Panc1 (cell line): ENCODE data around the gene NADK2. TPM values are rescaled to one million over a fixed set of nuclear protein-coding genes. Genes with fewer than 3 reads are reported as not detected.

Experiments used
- ATAC-seq: fragments of 200-7000 bp; cut with Tn5 transposase; 2 replicates; pipeline ENCODE4 v1.9.1; 2020; ENCODE audit warnings: mild to moderate bottlenecking, moderate library complexity
- BruUV-seq: library from RNA; stranded (reverse); fragments of 400-500 nt; replicated peaks from 2 replicates; lab custom pipeline; 2021; lab: Mats Ljungman, UMichigan
- CTCF ChIA-PET: fragments of 300-600 bp; sonication (Branson Sonifier 250); formaldehyde crosslinking; loops from one replicate; lab custom pipeline; 2022; ENCODE audit warnings: antibody characterized with exemption; lab: Charles Lee
- POLR2A ChIA-PET: fragments of 300-600 bp; sonication (Branson Sonifier 250); formaldehyde crosslinking; loops from one replicate; lab custom pipeline; 2022; ENCODE audit warnings: antibody characterized with exemption; lab: Charles Lee
- DNase-seq: peaks from one replicate; pipeline ENCODE4 v3.0.0-alpha.2; 2010; ENCODE audit warnings: low read depth, low spot score
- H3K27ac ChIP-seq: 2 replicates; pipeline ENCODE4 v1.5.1; 2011; ENCODE audit warnings: mild to moderate bottlenecking, low read length, inconsistent platforms
- H3K27me3 ChIP-seq: fragments of 200-500 bp; sonication (Bioruptor generic); 2 replicates; pipeline ENCODE4 v1.6.0; 2014; ENCODE audit warnings: low read length, inconsistent platforms; ENCODE audit not compliant: control insufficient read depth, insufficient read depth
- H3K36me3 ChIP-seq: fragments of 200-500 bp; sonication (Bioruptor generic); 2 replicates; pipeline ENCODE4 v1.5.1; 2014; ENCODE audit warnings: inconsistent platforms, mild to moderate bottlenecking, low read length, moderate library complexity; ENCODE audit not compliant: control insufficient read depth, insufficient read depth
- H3K4me1 ChIP-seq: 2 replicates; pipeline ENCODE4 v1.5.1; 2011; ENCODE audit warnings: inconsistent platforms, mild to moderate bottlenecking, low read length, moderate library complexity; ENCODE audit not compliant: control insufficient read depth, insufficient read depth
- H3K4me3 ChIP-seq, 2 experiments: 2 replicates each; pipeline ENCODE4 v1.5.1; 2011 to 2012; ENCODE audit warnings: low read depth in 2 of 2, low read length in 2 of 2, mild to moderate bottlenecking in 2 of 2, inconsistent platforms in 1 of 2, moderate library complexity in 1 of 2
- H3K9me3 ChIP-seq: fragments of 200-500 bp; sonication (Bioruptor generic); 2 replicates; pipeline ENCODE4 v1.5.1; 2014; ENCODE audit warnings: low read depth, mild to moderate bottlenecking, inconsistent platforms, low read length, moderate library complexity; ENCODE audit not compliant: control insufficient read depth, insufficient read depth
- POLR2AphosphoS5 ChIP-seq: IDR thresholded peaks from 2 replicates; pipeline ENCODE4 v1.6.1; 2012; ENCODE audit warnings: mild to moderate bottlenecking, low read depth, low read length, moderate library complexity
- SIN3A ChIP-seq: IDR thresholded peaks from 2 replicates; pipeline ENCODE4 v1.6.1; 2012; ENCODE audit warnings: low read depth, mild to moderate bottlenecking, low read length, moderate library complexity, borderline replicate concordance; ENCODE audit not compliant: insufficient read depth
- TCF7L2 ChIP-seq: IDR thresholded peaks from 2 replicates; pipeline ENCODE4 v1.6.1; 2011; ENCODE audit warnings: mild to moderate bottlenecking, low read depth, low read length, inconsistent platforms
- in situ Hi-C: cut with HindIII; loops from 2 replicates; pipeline ENCODE4 v1.10.0; 2016; ENCODE audit warnings: low sequenced_read_pairs, low pct_unique_long_range_greater_than_20kb
- intact Hi-C: fragments of 100-400 bp; cut with micrococcal nuclease; formaldehyde crosslinking; loops from one replicate; pipeline ENCODE4 v1.10.0; 2022; ENCODE audit not compliant: unreplicated experiment
- total RNA-seq: library from RNA; stranded (reverse); gene quantifications from one replicate; pipeline ENCODE4 v1.2.1, GENCODE V29; 2021; ENCODE audit not compliant: unreplicated experiment
- TF ChIP-seq, protein P1 (sequence below): fragments of 450-650 bp; IDR thresholded peaks from 2 replicates; pipeline ENCODE4 v1.5.1; 2017; ENCODE audit warnings: mild to moderate bottlenecking
- TF ChIP-seq, protein P2 (sequence below), 2 experiments: IDR thresholded peaks; 2 replicates each; pipeline ENCODE4 v1.6.1; 2011 to 2012; ENCODE audit warnings: low read depth in 2 of 2, control low read depth in 1 of 2, low read length in 1 of 2, mild to moderate bottlenecking in 1 of 2, moderate library complexity in 1 of 2; ENCODE audit not compliant: insufficient read depth in 1 of 2

The NADK2 gene
- total RNA-seq, 1 experiment from 2014 or later = 22.5 TPM

DNA sequence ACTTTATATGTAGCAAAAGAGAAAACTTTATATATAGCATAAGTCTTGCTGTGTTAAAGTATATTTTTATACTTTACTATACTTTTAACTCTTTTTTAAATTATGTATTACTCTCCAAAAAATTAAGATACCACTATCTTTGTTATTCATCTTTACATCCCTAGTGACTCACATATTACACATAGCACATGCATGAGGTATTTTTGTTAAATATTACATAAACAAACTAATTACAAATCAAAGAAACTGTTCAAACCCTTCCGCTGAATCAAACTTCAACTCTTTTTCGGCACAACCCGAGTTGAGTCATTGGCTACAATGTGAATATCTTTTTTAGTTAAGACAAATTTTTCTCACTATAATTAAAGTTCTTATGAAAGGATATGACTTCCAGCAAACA lies 32.1 kb downstream of the NADK2 start:
- DNase-seq (no peak), ATAC-seq (no peak)
- CTCF ChIA-PET = no interaction called here
- Histone ChIP-seq H3K9me3 (no peaks in the 10 kb centered on the region), H3K36me3 (no peaks in the 10 kb centered on the region; the same call in 1 of the 2 replicates), H3K4me3 (no peak overlapping the region), H3K27me3 (no peaks in the 10 kb centered on the region), H3K27ac (no peak overlapping the region), H3K4me1 (no peaks in the 10 kb centered on the region)
- intact Hi-C loops = no loop called here
- POLR2A ChIA-PET = no interaction called here
- in situ Hi-C loops = no loop called here
- BruUV-seq = no TSS peak
- TF ChIP-seq, protein P1, sequence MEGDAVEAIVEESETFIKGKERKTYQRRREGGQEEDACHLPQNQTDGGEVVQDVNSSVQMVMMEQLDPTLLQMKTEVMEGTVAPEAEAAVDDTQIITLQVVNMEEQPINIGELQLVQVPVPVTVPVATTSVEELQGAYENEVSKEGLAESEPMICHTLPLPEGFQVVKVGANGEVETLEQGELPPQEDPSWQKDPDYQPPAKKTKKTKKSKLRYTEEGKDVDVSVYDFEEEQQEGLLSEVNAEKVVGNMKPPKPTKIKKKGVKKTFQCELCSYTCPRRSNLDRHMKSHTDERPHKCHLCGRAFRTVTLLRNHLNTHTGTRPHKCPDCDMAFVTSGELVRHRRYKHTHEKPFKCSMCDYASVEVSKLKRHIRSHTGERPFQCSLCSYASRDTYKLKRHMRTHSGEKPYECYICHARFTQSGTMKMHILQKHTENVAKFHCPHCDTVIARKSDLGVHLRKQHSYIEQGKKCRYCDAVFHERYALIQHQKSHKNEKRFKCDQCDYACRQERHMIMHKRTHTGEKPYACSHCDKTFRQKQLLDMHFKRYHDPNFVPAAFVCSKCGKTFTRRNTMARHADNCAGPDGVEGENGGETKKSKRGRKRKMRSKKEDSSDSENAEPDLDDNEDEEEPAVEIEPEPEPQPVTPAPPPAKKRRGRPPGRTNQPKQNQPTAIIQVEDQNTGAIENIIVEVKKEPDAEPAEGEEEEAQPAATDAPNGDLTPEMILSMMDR = no peak
- no peak for TF ChIP-seq TCF7L2
- TF ChIP-seq POLR2AphosphoS5 = no peak
- TF ChIP-seq, protein P2, sequence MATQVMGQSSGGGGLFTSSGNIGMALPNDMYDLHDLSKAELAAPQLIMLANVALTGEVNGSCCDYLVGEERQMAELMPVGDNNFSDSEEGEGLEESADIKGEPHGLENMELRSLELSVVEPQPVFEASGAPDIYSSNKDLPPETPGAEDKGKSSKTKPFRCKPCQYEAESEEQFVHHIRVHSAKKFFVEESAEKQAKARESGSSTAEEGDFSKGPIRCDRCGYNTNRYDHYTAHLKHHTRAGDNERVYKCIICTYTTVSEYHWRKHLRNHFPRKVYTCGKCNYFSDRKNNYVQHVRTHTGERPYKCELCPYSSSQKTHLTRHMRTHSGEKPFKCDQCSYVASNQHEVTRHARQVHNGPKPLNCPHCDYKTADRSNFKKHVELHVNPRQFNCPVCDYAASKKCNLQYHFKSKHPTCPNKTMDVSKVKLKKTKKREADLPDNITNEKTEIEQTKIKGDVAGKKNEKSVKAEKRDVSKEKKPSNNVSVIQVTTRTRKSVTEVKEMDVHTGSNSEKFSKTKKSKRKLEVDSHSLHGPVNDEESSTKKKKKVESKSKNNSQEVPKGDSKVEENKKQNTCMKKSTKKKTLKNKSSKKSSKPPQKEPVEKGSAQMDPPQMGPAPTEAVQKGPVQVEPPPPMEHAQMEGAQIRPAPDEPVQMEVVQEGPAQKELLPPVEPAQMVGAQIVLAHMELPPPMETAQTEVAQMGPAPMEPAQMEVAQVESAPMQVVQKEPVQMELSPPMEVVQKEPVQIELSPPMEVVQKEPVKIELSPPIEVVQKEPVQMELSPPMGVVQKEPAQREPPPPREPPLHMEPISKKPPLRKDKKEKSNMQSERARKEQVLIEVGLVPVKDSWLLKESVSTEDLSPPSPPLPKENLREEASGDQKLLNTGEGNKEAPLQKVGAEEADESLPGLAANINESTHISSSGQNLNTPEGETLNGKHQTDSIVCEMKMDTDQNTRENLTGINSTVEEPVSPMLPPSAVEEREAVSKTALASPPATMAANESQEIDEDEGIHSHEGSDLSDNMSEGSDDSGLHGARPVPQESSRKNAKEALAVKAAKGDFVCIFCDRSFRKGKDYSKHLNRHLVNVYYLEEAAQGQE (IDR thresholded peaks at IDR 0.05; ENCODE audit: insufficient read depth in 1 of 2, low read depth in 2 of 2, low read length in 1 of 2) = no peak
- no peak for TF ChIP-seq SIN3A

DNA sequence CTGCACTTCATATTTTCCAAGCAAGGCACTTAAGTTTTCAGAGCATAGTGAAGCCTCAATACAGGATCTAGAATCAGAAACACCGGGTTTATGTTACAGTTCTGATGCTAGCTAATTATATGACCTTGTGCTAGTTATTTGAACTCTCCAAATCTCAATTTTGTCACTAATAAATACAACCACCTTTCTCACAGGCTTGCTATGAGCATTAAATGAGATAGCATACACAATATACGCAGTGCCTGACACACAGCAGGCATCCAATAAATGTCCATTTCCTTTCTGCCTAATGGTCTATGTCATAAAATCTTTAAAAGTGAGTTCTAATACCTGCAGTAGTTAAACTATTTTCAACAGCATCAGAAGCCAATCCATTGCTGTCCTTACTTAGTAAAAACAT lies 32.9 kb downstream of the NADK2 start:
- Histone ChIP-seq H3K4me1 (no peaks in the 10 kb centered on the region), H3K27ac (no peak overlapping the region), H3K27me3 (no peaks in the 10 kb centered on the region), H3K9me3 (no peaks in the 10 kb centered on the region), H3K4me3 (no peak overlapping the region), H3K36me3 (no peaks in the 10 kb centered on the region; the same call in 1 of the 2 replicates)
- CTCF ChIA-PET = no interaction called here
- no TSS peak for BruUV-seq
- DNase-seq (no peak), ATAC-seq (no peak)
- TF ChIP-seq, protein P2 (IDR thresholded peaks at IDR 0.05; ENCODE audit: insufficient read depth in 1 of 2, low read depth in 2 of 2, low read length in 1 of 2) = no peak
- no peak for TF ChIP-seq TCF7L2
- TF ChIP-seq SIN3A = no peak
- TF ChIP-seq, protein P1 = no peak
- no peak for TF ChIP-seq POLR2AphosphoS5
- in situ Hi-C loops (no loop called here), intact Hi-C loops (no loop called here)
- POLR2A ChIA-PET = no interaction called here
